Stimulated activated CD8-positive, alpha-beta memory T cell treated with anti-CD3 and anti-CD28 coated beads, Interleukin-7, amount 100 ng/mL, for 4 hours (primary cell): ENCODE measurements around the gene ETS1.

Source experiments
- DNase-seq, 2 donors: peaks; one replicate each; pipeline ENCODE4 v3.0.0-alpha.2; 2020; ENCODE audit warnings: low read depth in 2 of 2

The ETS1 gene

GRCh38 chr11:128501632-128502549 lies 85.5 kb downstream of the ETS1 start:
- no peak for DNase-seq

- DNase-seq, result no peak
Measured at GRCh38 chr11:128501008-128501407, 86.3 kb downstream of the ETS1 start.

- no peak for DNase-seq
Measured at GRCh38 chr11:128500493-128500892, 86.9 kb downstream of the ETS1 start.

GRCh38 chr11:128499613-128500253 lies 87.6 kb downstream of the ETS1 start:
- no peak for DNase-seq

GRCh38 chr11:128498721-128499245 lies 88.6 kb downstream of the ETS1 start:
- no peak for DNase-seq

- no peak for DNase-seq
Measured at GRCh38 chr11:128497776-128498095, 89.6 kb downstream of the ETS1 start.

GRCh38 chr11:128497061-128497775 lies 90.1 kb downstream of the ETS1 start:
- no peak for DNase-seq

GRCh38 chr11:128496692-128497060 lies 90.7 kb downstream of the ETS1 start:
- no peak for DNase-seq

GRCh38 chr11:128496249-128496648 lies 91.1 kb downstream of the ETS1 start:
- no peak for DNase-seq

- no peak for DNase-seq
Measured at GRCh38 chr11:128494418-128495332, 92.7 kb downstream of the ETS1 start.

- DNase-seq, result no peak
Measured at GRCh38 chr11:128493570-128493965, 93.8 kb downstream of the ETS1 start.

- DNase-seq, result no peak
Measured at GRCh38 chr11:128492903-128493569, 94.3 kb downstream of the ETS1 start.

- no peak for DNase-seq
Measured at GRCh38 chr11:128492461-128492860, 94.9 kb downstream of the ETS1 start.

GRCh38 chr11:128491195-128491936 lies 96.0 kb downstream of the ETS1 start:
- DNase-seq, result no peak

- no peak for DNase-seq
Measured at GRCh38 chr11:128490092-128490491, 97.3 kb downstream of the ETS1 start.

- no peak for DNase-seq
Measured at GRCh38 chr11:128488471-128488870, 98.9 kb downstream of the ETS1 start.

- DNase-seq, result no peak
Measured at GRCh38 chr11:128487978-128488377, 99.4 kb downstream of the ETS1 start.

GRCh38 chr11:128484172-128484571 lies 103.2 kb downstream of the ETS1 start:
- no peak for DNase-seq

- no peak for DNase-seq
Measured at GRCh38 chr11:128483211-128483788, 104.1 kb downstream of the ETS1 start.
